Amygdala (tissue), 56 donors: ENCODE results near the gene IGFN1.

Experiments used
- DNase-seq, 56 donors: peaks; one replicate each; lab custom pipeline; 2025; lab: John Stamatoyannopoulos, UW

IGFN1 gene

GRCh38 chr1:201190624-201191051, at the start of gene IGFN1:
TSS of gene IGFN1 (plus strand) at chr1:201190824. CDS start at chr1:201193294, 2,470 bp downstream.
- no peak for DNase-seq

- DNase-seq = no peak
These were observed 49.7 kb upstream of the IGFN1 start for GRCh38 chr1:201140941-201141260.

DNA sequence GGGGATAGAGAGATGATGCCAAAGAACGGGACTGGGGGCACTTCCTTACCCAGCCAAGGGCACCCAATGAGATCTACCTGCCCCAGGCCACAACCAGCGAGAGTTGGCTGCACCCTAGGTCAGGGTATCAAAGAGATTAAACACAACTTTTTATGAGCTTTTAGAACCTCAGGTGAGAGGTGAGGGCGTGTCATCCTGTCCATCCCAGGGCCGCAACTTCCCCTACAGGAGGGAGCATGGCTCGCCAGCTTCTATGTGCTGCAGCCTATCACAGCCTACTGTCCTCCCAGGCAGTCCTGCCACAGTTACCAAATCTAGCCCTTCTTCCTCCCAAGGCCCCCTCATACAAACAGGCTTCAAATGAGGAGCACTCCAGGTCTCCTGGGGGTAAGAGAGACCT, 49.2 kb upstream of the IGFN1 start:
- no peak for DNase-seq

GRCh38 chr1:201142011-201142848, 48.4 kb upstream of the IGFN1 start:
- DNase-seq = peak in 6 of 56 donors; percentile 6 to 38 (median 24)

DNA sequence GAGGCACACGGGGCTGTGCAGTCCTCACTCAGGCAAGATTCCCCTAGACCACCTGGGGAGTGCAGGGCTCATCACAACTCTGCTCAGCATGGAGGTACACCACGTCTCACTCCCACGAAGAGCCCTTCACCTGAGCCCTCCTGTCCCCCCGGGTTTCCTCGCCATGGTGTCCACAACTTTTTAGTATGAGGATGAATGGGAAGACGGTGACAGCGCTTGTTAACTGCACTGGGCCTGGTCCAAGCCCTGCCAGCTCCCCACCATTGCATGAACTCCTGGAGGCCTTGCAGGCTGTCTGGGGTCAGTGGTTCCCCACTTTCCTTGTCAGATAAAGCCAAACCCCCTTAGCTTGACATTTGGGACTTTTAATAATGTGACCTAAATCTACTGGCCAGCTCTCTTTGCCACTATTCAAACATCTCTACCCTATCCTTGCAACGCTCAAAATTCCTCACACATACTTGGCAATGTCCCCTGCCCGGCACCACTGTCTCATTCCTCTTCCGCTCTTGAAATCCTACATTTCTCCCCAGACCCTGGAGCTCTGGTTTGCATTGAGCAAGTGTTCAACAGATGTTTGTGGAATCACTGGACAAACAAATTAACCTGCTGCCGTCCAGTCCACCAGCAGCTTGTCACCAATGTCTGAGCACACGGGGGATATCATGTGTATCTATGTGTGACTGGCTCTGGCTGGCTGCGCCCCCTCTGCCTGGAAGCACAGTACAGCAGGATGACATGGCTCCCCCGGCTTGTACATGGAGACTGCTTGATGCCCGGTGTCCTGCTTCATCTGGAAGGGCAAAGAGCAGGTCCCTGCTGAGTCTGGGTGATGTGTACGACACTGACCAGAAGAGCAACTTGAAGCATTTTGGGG, 47.5 kb upstream of the IGFN1 start:
- no peak for DNase-seq

GRCh38 chr1:201143726-201144635, 46.6 kb upstream of the IGFN1 start:
- peak in 7 of 56 donors; percentile 6 to 34 (median 17) for DNase-seq

GRCh38 chr1:201144701-201145100, 45.9 kb upstream of the IGFN1 start:
- DNase-seq = no peak

DNA sequence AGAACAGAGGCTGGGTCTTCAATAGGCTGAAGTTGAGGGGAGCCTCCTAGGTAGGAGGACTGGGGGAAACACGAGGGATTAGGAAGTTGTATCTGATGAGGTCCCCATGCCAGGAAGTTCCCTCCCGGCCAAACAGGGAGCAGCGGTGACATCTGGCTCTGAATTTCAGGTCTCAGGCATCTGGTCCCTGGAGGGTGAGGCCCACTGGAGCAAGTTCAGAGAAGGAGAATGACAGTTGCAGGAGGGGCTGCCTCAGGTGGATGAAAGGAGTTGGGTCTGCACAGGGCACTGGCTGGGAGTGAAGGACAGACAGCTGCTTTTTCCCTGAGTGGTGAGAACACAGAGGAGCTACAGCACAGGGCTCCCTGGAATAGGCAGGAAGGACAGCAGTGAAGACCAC, 45.5 kb upstream of the IGFN1 start:
- no peak for DNase-seq

DNA sequence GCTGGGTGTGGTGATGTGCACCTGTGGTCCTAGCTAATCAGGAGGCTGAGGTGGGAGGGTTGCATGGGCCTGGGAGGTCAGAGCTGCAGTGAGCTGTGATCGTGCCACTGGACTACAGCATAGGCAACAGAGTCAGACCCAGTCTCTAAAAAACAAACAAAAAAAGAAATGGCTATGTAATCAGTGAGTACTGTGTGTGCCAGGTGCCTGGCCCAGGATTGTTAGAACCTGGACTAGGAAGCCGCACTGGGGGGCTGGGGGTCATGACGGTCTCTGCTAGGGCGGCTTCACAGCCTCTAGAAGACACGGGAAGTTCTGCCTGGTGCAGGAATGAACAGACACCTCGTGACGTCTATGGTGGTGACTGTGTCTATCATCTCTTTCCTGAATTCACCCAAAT, 44.8 kb upstream of the IGFN1 start:
- DNase-seq = no peak

GRCh38 chr1:201146626-201147390, 43.8 kb upstream of the IGFN1 start:
- DNase-seq = no peak

- DNase-seq = no peak
These were observed 43.1 kb upstream of the IGFN1 start for GRCh38 chr1:201147396-201148015.

DNA sequence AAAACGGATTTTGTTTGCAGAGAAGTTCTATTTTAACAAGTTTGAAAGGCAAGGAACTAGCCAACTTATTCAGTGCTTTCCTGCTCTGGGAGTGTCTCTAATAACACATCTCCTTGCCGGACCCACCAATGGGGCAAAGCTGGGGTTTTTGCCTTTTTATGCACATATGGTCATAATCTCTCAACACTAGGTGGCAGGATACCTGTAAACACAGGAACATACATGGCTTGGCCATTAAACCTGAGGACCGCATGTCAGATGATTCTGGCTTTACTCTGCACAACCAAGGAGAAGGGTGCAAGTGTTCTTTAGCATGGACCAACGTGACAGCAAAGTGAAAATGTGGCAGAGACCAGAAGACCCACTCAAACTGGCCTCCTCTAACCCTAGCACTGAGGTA, 41.2 kb upstream of the IGFN1 start:
- DNase-seq = no peak

GRCh38 chr1:201153474-201154388, 36.9 kb upstream of the IGFN1 start:
- DNase-seq = peak in 10 of 56 donors; percentile 27 to 90 (median 54)

DNA sequence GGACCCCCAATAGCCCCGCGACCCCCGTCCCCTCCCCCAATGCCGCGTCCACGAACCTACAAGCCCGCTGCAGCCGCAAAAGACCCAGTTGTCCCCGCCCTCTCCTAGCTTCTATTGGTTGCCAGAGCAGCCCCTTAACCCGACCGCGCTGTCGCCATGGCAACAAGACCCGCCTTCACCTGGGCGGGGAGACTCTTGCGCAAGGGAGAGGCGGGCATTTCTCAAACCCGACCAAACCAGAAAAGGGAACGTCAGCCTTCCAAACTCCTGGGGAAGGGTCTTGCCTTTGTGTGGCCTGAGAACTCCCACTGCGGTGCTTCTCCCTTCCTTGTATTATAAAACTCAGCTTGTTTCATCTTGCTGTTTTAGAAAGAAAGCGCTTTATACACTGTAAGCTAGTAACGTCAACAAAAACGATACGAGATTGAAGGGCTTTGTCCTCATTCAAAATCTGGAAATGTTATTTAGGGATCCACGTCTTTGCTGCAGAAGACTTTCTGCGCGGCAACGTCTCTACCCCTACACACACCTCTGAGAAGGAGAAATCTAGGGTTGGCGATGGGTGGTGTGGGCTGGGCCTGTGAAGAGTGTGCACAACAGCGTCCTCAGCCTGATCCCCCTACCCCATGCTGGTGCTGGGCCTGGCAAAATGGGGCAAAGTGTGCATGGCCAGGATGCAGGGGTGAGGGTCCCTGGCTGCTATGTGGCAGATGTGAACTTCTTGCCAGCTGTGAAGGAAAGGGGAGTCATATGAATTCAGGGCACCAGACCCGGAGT, 36.0 kb upstream of the IGFN1 start, which contains the start of gene TMEM9:
TMEM9 (minus strand) TSS at position 86 of the 777 bp plus-strand sequence. CDS start 551 bp downstream, outside the sequence.
- peak in 55 of 56 donors; percentile 46 to 98 (median 92) for DNase-seq

- no peak for DNase-seq
These were observed 35.3 kb upstream of the IGFN1 start for GRCh38 chr1:201155354-201155753.

- no peak for DNase-seq
These were observed 34.3 kb upstream of the IGFN1 start for GRCh38 chr1:201156346-201156745.

GRCh38 chr1:201156819-201157218, 33.8 kb upstream of the IGFN1 start:
- no peak for DNase-seq
